Skin of body (tissue), 2 donors: ENCODE data around the gene C4orf50. TPM values are rescaled to one million over a fixed set of nuclear protein-coding genes. Genes with fewer than 3 reads are reported as not detected.
A peak's percentile ranks its signal among the peaks of the same experiment; 100 is the strongest.
"Not testable (repeated sequence)": the region's sequence is repeated elsewhere in the genome, so short reads cannot be mapped to it uniquely, and the experiment has no call there.

Experiments
- DNase-seq: peaks from one replicate; lab custom pipeline; 2025; lab: John Stamatoyannopoulos, UW
- total RNA-seq: library from RNA; depleted of rRNA; stranded (reverse); fragments of >200 nt; gene quantifications from one replicate; pipeline ENCODE4 v1.2.3, GENCODE V29; 2014

C4orf50 gene
- total RNA-seq, 1 donor from 2014 or later: 0.10 TPM

DNA sequence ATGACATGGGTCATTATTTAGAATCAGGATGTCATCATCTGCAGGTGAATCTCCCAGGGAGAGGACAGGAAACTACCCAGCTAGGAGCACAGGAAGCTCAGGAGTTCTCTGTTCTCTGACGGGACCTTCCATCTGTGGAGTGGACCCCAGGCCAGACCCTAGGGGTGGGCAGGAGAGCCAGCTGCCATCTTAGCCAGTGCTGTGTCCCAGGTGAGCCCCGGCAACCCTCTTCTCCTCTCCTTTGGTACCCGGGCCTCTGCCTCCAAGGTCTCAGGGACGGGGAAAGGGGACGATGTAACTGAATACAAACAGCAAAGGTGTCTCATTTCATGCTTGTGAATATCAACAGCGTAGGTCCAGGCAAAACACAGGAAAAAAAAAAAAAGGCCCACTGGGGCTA, 48.5 kb downstream of the C4orf50 start:
- no peak for DNase-seq

DNA sequence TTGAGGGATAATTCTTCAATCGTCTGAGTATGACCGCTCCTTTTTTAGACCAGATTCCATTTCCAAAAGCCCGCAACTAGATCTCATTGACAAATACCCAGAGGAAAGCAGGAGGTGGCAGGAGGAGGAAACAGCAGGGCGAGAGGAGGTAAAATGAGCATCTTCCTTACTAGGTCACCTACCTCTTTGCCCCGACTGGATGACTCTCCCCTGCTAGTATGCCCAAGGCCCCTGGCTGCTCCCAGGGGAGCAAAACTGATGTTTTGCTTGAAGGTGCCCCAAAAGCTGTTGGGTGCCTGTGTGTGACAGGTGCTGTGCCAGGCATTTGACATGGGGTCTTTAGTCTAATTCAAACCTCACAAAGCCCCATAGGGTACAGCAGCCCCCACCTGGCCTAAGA, 48.9 kb downstream of the C4orf50 start:
- DNase-seq: no peak

DNA sequence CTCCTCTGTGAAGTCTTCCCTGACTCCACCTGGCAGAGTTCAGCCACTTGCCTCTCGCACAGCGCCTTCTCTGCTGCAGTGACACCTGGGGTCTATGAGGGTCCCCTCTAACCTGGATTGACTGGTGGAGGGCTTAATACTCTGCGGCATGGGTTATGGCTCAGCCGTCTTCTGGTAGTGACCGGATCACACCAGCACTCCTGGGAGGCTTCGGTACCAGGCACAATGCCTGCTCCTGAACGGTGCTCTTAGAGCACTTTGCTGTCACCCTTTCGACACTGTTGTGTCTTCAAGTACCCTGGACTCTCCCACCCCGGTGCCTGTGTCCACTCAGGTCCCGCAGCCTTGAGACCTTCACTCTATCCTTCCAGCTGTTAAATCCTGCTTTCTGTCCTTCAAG, 50.0 kb downstream of the C4orf50 start:
- no peak for DNase-seq

DNA sequence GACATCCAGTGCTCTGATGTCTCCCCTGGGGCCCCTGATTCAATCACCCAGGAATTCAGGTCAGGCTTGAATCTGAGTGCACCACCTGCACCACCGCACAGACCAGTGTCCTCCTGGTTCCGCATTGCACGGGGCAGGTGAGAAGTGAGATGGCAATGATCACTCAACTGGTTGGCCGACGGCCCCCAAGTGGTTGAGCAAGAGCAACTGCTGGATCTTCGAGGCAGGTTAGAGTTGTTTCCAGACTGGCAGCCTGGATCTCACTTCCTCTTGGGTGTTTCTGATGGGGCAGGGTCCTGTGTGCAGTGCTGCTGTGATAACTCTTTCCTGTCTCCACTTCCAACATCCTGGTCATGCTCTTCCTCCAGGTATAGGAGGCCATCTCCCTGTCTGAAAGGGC, 50.4 kb downstream of the C4orf50 start:
- no peak for DNase-seq

DNA sequence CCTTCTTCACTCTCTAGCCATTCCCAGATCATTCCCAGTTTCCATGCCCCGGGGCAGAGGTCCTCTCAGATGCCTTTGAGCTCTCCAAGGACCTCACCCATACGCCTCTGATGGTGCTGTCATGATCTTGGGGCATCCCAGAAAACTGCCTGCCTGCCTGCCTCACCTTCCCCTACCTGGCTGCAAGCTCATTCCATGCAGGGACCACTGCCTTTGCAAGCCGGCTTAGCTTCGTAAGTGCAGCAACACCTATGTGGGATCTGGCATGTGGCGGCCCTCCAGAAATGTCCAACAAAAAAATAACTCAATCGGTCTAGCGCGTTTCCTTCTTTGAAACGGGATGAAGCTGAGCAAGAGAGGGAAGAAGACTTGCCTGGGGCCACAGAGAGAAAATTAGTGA, 53.0 kb downstream of the C4orf50 start:
- DNase-seq: no peak

DNA sequence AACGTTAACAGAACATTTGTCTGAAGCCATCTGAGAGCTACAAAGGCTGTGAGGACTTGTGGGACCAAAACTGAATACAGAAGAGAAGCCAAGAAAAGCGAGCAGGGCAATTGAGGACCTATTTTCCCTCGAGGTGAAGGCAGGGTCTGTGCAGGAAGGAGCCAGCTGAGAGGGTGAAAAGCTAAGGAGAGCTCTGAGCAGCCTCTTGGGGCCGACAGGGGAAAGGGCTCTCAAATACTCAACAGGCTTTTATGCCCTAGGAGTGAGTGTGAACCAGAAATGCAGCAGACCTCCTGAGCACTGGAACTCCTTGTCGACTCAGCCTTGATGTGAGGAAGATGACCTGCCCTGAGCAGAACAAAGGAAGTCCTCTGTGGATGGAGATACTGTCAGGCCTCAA, 54.2 kb downstream of the C4orf50 start:
- no peak for DNase-seq

DNA sequence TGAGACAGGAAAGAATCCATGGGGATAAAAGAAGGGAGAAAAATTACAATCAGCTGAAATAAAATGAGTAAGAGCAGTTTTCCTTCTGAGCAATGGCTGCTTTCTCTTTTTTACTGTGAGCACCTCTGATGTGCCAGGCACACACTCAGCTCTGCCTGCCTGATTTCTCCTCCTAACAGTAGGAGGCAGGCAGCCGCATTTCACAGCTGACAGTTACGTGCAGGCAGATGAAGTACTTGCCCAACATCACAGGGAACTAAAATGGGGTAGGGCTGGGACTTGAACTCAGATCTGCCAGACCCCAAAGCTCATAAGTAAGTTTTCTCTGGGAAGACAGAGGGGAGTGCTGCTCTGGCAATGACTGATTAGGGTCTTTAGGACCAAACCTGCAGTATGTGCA, 54.6 kb downstream of the C4orf50 start:
- no peak for DNase-seq

DNA sequence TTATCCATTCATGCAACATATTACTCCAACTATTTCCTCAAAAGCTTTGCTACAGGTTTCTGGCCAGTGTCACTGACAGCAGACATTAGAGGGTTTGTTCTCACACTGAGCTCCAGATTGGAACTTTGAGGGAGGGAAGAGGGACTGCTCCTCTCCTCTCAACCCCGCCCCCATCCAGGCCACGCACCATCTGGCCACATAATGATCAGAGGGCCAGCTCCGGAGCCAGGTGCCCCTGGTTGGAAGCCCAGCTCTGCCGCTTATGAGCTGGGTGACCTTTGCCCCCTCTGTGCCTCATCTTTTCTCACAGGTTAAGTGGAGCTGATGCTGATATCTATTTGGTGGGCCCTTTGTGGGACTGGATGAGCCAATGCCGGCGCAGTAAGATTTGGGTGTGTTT, 55.8 kb downstream of the C4orf50 start:
- no peak for DNase-seq

DNA sequence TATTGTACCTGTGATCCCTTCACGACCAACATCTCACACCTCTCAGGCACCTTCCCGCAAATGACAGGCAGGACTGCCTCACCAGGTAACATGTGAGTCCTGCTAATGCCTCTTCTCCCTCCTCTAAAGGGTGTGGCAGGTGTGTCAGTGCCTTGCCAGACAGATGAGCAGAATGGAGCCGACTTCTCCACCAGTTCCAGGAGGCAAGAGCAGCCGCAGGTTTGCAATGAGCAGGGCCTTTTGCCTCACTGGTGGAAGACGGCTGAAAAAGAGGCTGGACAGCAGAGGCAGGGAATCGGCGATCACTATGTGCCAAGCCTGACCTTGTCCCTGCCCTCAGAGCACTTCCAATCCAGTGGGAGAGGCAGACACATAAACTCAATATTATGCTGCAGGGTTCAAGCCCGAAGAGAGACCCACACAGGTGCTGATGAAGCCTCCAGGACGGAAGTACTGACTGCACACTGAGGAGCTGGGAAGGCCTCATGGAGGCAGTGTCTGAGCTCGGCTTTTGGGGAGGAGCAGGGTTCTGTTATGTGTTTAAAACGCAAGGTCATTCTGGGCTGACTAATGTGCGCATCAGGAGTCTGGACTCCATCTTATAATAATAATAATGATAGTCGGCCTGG, 57.9 kb downstream of the C4orf50 start:
- no peak for DNase-seq

DNA sequence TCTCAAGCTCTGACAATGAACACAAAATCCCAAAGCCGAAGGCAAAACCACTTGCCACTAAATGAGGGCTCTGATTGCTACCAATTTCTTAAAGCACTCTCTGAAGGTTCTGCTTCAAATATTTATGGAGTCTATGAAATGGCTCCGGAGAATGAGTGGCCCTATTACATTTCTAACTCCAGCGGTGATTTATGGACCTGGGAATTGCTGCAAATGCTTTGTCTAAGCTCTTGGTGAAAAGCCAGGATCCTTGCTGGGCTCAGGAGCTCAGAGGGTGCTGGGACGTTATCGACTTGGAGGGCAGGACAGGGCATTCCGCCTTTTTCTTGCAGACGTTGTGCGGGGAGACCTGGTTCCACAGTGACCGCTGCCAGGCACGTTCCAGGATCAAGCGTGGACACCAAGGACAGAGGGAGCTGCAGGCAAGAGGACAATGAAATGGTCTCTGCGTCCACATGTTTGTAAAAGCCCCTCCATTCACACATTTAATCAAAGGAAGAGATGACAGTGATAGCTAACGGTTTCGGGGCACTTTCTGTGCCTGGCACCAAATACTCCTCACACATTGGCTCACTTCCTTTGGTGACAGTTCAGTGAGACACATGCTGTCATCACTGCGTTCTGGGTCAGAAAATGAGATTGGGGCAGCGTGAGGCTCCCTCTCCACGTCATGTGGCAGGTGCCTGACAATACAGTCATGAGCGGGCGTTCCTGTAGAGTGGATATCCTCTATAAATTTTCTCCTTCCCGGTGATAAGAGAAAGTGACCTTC, 58.8 kb downstream of the C4orf50 start:
- DNase-seq: no peak

DNA sequence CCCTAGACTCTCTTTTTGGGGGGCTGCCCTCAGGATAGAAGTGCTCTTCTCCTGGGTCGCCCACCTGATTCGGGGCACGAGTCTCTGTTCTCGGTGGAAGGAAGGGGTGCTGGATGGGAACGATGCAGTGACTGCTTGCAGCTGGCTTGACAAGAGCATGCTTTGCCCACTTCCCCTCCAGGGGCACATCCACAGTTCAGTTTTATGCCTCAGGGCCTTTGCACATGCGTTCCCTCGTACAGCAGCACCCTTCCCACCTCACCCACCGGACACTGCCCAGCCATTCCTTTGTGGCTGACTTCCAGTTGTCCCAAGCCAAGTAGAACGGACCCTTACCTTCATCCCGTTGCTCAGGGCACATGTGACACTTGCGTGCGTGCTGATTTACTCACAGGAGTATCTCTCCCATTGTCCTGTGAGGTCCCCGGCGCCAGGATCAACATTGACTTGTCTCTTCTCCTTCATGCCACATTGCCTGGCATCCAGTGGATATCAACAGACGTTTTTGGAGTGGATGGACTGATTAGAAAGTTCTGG, 60.0 kb downstream of the C4orf50 start:
- no peak for DNase-seq

DNA sequence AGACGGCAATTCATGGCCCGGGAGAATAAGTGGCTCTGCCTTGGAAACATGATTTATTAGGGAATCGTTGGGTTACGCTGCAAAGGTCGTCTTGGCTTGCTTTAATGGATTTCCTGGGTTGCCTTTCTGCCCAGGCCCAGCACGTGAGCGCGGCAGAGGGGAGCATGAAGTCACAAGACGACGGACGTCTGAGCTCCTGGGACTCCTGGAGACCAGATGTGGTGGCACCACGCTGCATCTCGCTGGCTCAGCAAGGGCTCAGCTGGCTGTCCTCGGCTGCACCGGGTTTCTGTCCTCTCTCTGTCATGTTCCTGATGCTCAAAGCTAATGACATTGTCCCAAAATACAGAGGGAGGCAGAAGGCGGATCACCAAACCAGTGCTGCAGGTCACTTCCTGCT, 61.2 kb downstream of the C4orf50 start:
- peak; percentile 29 for DNase-seq

DNA sequence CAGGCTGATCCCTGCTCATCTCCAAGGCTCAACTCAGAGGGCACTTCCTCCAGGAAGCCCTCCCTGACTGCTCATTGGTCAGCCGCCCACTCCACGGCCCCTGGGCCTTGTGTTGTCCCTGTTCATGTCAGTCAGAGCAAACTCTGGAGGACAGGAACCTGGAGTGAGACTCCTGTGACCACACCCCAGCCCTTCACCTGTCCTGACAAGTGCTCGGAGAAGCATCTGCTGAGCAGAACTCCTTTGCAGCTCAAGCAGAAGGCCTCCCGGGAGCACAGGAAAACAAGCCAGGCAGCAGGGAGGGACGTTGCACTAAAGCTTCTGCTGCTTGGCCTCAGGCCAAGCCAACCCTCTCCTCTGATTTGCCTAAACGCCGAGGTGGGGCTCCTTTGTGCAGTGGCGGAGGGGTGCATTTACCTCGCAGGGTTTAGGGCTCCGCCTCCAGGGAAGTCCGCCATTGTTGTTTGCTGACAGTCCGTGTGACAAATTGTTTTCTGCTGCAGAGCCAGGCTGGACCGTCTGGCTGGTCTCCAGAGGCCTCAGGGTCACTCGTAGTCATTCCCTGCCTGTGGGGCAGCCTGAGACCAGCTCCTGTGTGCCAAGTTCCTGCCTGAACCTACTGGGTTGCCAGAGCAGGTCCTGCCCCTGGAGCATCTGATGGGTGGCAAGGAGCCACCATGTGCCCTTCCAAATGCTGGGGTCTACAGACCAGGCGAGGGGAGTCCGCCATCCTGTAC, 61.8 kb downstream of the C4orf50 start:
- DNase-seq: no peak

DNA sequence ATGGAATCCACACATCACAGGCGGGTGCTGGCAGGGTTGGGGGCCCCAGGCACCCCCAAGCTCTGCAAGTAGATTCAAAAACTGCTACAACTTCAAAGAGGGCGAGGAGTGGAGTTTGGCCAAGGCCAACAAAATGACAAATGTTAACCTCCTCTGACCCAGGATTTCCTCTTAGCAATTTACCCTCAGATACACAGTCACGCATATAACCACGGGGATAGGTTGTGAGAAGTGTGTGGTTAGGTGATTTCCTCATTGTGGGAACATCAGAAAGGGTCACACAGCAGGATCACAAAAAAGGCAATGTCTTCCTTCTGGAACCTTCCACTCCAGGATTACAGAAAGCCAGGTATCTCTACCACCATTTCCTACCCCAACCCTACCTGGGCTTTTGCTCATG, 62.4 kb downstream of the C4orf50 start:
- no peak for DNase-seq

DNA sequence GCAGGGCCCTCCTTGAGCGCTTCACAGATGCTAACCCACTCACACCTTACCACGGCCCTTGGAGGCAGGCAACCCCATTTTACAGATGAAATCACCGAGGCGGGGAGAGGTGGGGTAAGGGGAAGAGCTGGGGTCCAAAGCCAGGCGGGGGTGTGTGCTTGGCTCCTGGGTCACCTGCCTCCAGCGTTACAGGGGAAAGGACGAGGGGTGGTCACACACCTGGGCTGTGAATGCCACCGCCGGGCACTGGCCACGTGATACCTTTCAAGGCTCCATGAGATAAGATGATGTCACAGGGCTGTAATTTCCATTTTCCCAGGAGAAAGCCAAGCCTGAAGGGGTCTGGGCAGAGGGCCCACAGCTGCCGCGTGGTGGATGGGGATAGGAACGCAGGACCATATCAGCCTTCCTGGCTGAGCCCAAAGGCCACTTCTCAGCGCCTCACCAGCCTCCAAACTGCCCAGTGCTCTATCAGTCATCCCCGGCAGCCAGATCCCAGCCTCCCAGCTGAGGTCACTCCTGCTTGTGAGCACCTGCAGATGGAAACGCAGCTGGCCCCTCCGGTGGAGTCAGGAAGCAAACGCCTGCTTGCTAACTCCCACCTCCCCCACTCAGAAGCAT, 62.9 kb downstream of the C4orf50 start:
- no peak for DNase-seq

DNA sequence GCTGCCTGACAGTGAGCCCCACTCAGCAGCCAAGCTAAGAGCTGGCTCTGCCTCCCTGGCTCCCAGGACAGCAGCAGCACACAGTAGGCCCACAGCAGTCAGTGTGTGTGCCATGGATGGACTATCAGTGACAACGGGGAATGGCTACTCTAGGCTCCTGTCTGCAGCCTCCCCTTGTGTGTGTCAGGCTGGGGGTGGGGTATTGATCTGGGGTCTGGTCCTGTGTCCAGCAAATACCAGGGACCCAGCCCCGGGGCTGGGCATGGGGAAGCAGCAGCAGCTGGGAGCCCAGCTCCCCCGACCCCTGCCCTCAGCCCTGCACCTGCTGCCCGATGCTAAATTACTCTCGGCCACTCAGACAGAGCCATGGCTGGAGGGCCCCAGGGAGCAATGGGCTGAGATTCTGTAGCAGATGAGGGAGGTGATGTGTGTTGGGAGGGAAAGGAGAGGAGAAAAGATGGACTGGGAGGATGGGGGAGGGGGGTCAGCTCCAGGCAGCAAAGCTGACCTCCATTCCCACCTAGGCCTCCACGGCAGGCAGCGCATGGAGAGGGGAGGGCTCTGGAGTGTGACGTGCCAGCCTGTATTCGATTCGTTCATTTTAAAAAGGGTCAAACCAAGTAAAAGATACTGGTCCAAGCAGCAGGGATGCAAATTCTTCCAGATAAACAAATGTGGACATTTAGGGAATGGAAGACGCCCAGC, 64.0 kb downstream of the C4orf50 start:
- DNase-seq: no peak

DNA sequence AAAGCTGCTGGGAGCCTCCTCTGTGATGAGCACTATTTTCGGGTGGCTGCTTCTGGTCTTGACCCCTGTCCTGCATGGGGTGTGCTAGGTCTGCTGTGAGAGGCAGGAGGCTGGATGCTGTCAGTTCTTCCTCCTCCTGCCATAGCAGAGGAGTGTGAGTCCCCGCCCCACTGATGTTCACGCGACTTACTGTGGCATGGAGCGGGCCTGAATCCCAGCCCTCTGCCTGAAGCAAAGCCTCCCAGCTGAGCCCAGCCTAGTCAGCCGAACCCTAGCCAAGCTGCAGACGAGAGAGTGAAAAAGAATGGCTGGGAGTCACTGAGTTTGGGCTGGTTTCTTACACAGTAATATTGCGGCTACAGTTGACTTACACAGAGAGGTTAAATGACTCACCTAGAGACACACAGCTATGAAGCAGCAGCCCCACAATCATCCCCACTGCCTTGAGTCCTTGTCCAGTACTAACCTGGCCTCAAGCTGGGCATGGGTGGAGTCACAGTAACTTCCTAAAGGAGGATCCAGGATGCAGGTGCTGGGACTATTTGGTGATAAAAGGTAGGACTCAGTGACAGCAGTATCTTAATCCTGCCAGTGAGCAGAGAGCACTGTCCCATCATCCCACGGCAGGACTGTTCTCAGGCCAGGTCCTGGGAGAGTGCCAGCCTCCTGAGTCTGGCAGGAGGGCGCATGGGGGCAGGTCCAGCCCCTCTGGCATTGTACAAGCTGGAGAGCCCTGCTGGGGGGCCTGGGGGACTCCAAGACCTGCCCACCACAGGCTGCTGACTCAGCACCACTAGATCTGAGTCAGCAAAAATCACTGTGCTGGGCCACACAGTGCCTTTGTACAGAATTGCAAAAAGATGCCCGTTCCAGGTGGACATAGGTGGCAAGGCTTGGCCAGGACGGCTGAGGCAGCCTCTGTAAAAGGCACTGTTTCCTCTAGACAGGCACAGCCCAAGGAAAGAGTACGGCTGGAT, 65.0 kb downstream of the C4orf50 start:
- no peak for DNase-seq

DNA sequence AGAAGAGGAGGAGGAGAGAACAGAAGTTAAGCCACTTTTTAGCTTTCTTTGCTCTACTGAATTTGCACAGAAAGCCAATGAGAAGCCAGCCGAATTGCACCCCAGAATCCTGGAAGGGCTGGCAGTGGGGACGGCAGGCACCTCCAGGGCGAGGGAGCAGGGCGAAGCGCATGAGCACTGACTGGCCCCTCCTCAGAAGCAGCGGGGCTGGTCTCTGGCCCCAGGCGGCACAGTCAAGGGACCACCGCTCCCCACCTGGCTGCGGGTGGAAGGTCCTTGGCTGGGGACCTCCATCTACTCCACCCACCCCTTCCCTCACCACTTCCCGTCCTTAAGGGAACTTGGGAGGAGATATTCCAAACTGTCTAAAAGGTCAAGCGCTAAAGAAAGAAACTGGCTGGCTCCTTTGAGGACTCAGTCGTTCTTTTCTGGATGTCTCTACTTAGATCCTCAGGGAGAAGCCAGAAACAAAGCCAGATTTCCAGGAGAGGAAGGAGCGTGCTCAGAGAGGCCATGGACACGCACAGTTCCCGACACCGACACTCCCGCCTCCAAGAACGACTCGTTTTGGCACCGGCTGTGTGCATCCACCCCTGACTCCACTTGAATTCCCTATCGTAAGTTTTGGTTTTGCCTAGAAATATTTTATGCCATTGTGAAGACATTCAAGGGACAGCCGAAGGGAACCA, 65.8 kb downstream of the C4orf50 start:
- DNase-seq: no peak

DNA sequence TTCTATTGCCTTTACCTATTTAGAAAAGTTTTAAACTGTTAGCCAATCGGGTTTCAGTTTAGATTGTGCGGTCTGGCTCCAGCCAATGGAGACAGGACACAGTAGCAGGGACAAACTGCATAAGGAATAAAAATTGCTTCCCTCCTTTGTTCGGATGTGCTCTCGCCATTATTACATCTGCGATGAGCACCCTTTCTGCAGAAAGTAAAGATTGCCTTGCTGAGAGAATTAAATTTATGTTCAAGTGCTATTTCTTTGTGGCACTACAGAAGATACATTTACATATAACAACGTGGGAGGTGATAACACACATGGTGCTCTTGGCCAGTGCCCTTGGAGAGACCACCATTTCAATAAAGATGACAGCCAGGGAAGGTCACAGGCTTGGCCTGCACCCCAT, 71.6 kb downstream of the C4orf50 start:
- DNase-seq: not testable (repeated sequence)
